Measurements from ENCODE around the gene LRRC10B.

The LRRC10B gene

GRCh38 chr11:61554172-61554988 lies 45.8 kb downstream of the LRRC10B start:
- Mint-ChIP-seq H3K4me1 (peaks cover 23% of the 10 kb centered on the region), H3K9me3 (no peaks in the 10 kb centered on the region)
- no peak for DNase-seq

GRCh38 chr11:61555051-61555969 lies 46.8 kb downstream of the LRRC10B start:
- DNase-seq: no peak
- no peak overlapping the region for H3K27ac Mint-ChIP-seq
- no peak for ATAC-seq

More at GRCh38 chr11:61554172-61554988, 45.8 kb downstream of the LRRC10B start:
- no peak overlapping the region for H3K27ac Mint-ChIP-seq
- H3K27me3 Mint-ChIP-seq: peaks cover 82% of the 10 kb centered on the region
- ATAC-seq: peak; percentile 30
- H3K4me3 Mint-ChIP-seq: no peak overlapping the region

GRCh38 chr11:61555978-61556377 lies 47.4 kb downstream of the LRRC10B start:
- Mint-ChIP-seq H3K27me3 (peaks cover 81% of the 10 kb centered on the region), H3K9me3 (no peaks in the 10 kb centered on the region)
- no peak for DNase-seq

More at GRCh38 chr11:61555051-61555969, 46.8 kb downstream of the LRRC10B start:
- peaks cover 23% of the 10 kb centered on the region for H3K4me1 Mint-ChIP-seq
- no peak overlapping the region for H3K4me3 Mint-ChIP-seq
- H3K9me3 Mint-ChIP-seq: no peaks in the 10 kb centered on the region
- H3K27me3 Mint-ChIP-seq: peaks cover 87% of the 10 kb centered on the region

GRCh38 chr11:61556621-61557020 lies 48.1 kb downstream of the LRRC10B start:
- Mint-ChIP-seq H3K9me3 (no peaks in the 10 kb centered on the region), H3K4me1 (peaks cover 23% of the 10 kb centered on the region), H3K27ac (no peak overlapping the region), H3K4me3 (no peak overlapping the region), H3K27me3 (peaks cover 74% of the 10 kb centered on the region)
- no peak for DNase-seq
- ATAC-seq: no peak

More at GRCh38 chr11:61555978-61556377, 47.4 kb downstream of the LRRC10B start:
- H3K4me3 Mint-ChIP-seq: no peak overlapping the region
- no peak overlapping the region for H3K27ac Mint-ChIP-seq
- peaks cover 23% of the 10 kb centered on the region for H3K4me1 Mint-ChIP-seq
- no peak for ATAC-seq
